MM.1S (cell line): ENCODE results near the gene CARTPT.

Experiments used
- CTCF ChIP-seq: fragments of 300-600 bp; sonication (generic); IDR thresholded peaks from 2 replicates; pipeline ENCODE4 v1.5.1; 2016; ENCODE audit warnings: antibody characterized with exemption, low read length, mixed read lengths
- EZH2 ChIP-seq: fragments of 300-600 bp; sonication (generic); optimal IDR thresholded peaks from 2 replicates; pipeline ENCODE3; 2017; ENCODE audit warnings: low read depth, mild to moderate bottlenecking, antibody characterized with exemption, low read length, mixed read lengths
- EZH2phosphoT487 ChIP-seq: fragments of 300-600 bp; sonication (generic); IDR thresholded peaks from 2 replicates; pipeline ENCODE4 v1.6.1; 2018; ENCODE audit warnings: antibody characterized with exemption, low read length

- TF ChIP-seq CTCF (no peak), EZH2 (no peak), EZH2phosphoT487 (no peak)
Measured at GRCh38 chr5:71748360-71748759, 29.3 kb downstream of the CARTPT start.
